K562 (cell line): ENCODE results near the gene LTA. TPM values are rescaled to one million over a fixed set of nuclear protein-coding genes. Genes with fewer than 3 reads are reported as not detected.

ENCODE experiments used
- CCNT2 ChIP-seq: IDR thresholded peaks from 2 replicates; pipeline ENCODE4 v1.6.1; 2011; ENCODE audit warnings: borderline replicate concordance, low read depth, mild to moderate bottlenecking, moderate library complexity, mixed read lengths, low read length; ENCODE audit not compliant: insufficient read length; ENCODE audit errors: extremely low read depth
- ETV1 ChIP-seq: fragments of 450-650 bp; conservative IDR thresholded peaks from 2 replicates; pipeline ENCODE4 v1.6.1; 2016; ENCODE audit warnings: missing genetic modification characterization, control low read depth, low read depth, missing compliant biosample characterization
- FOXJ2 ChIP-seq: fragments of 200-800 bp; sonication (Bioruptor generic); IDR thresholded peaks from 2 replicates; pipeline ENCODE4 v1.6.1; 2016; ENCODE audit warnings: missing genetic modification characterization, missing compliant biosample characterization
- HEY1 ChIP-seq: fragments of 250-450 bp; sonication (Bioruptor Pico); IDR thresholded peaks from 2 replicates; pipeline ENCODE4 v1.5.0; 2020; ENCODE audit warnings: mild to moderate bottlenecking, moderate library complexity, borderline replicate concordance
- HNRNPH1 ChIP-seq: fragments of 200-400 bp; formaldehyde crosslinking; optimal IDR thresholded peaks from 2 replicates; pipeline ENCODE3; 2017; ENCODE audit warnings: low read depth, mild to moderate bottlenecking, low read length, moderate library complexity
- HNRNPLL ChIP-seq: fragments of 200-400 bp; formaldehyde crosslinking; IDR thresholded peaks from 2 replicates; pipeline ENCODE4 v1.6.1; 2017; ENCODE audit warnings: low read length, low read depth, mild to moderate bottlenecking; ENCODE audit not compliant: poor library complexity, severe bottlenecking
- KLF10 ChIP-seq: fragments of 250-450 bp; sonication (Bioruptor Pico); IDR thresholded peaks from 2 replicates; pipeline ENCODE4 v1.6.1; 2021; ENCODE audit warnings: matching md5 sums
- PHF21A ChIP-seq: fragments of 450-650 bp; IDR thresholded peaks from 2 replicates; pipeline ENCODE4 v1.6.1; 2017; ENCODE audit warnings: low read depth, borderline replicate concordance
- SMARCE1 ChIP-seq: fragments of 450-650 bp; IDR thresholded peaks from 2 replicates; pipeline ENCODE4 v1.7.1; 2016; ENCODE audit warnings: mild to moderate bottlenecking
- SPI1 ChIP-seq: IDR thresholded peaks from 2 replicates; pipeline ENCODE4 v1.6.1; 2011; ENCODE audit warnings: low read depth, low read length, control low read depth, borderline replicate concordance
- TBL1XR1 ChIP-seq, 2 experiments: IDR thresholded peaks; 2 replicates each; pipeline ENCODE4 v1.6.1; 2012; ENCODE audit warnings: improper control_type of control experiment in 2 of 2, low read length in 2 of 2, mild to moderate bottlenecking in 1 of 2
- TCFL5 ChIP-seq: fragments of 250-450 bp; sonication (Bioruptor Pico); conservative IDR thresholded peaks from 2 replicates; pipeline ENCODE4 v1.6.1; 2021; ENCODE audit warnings: mild to moderate bottlenecking, moderate library complexity, matching md5 sums
- ZKSCAN8 ChIP-seq: fragments of 200-800 bp; sonication (Bioruptor generic); IDR thresholded peaks from 2 replicates; pipeline ENCODE4 v1.6.1; 2016; ENCODE audit warnings: missing genetic modification characterization, missing compliant biosample characterization
- ZNF134 ChIP-seq: fragments of 250-450 bp; sonication (Bioruptor Pico); conservative IDR thresholded peaks from 2 replicates; pipeline ENCODE4 v1.4.0; 2020
- ZNF165 ChIP-seq: fragments of 250-450 bp; sonication (Bioruptor Pico); IDR thresholded peaks from 2 replicates; pipeline ENCODE4 v1.4.0; 2020; ENCODE audit warnings: borderline replicate concordance
- ZNF316 ChIP-seq: fragments of 450-650 bp; IDR thresholded peaks from 2 replicates; pipeline ENCODE4 v1.6.1; 2016
- polyA plus RNA-seq, 8 experiments: library from polyadenylated mRNA; depleted of rRNA in 4 of 8; stranded (reverse) in 5 of 8; unstranded in 3 of 8; fragments of >200 nt; fragmentation: Nextera tagmentation in 2 of 8; fragmentation: Illumina TruSeq in 1 of 8; extraction: Ambion mirVana in 2 of 8; extraction: Trizol in 1 of 8; gene quantifications; 2 replicates each; pipeline versions ENCODE4 v1.2.1 to v1.2.3, GENCODE V29; 2011 to 2014; ENCODE audit warnings: inconsistent platforms in 1 of 8, missing spikeins in 1 of 8
- total RNA-seq, 7 experiments: library from RNA; depleted of rRNA in 6 of 7; stranded (reverse); fragments of >200 nt in 6 of 7; fragmentation: Illumina TruSeq in 2 of 7; extraction: Trizol in 2 of 7; gene quantifications; 2 replicates each; pipeline versions ENCODE4 v1.2.1 to v1.2.3, GENCODE V29; 2011 to 2021; ENCODE audit warnings: low replicate concordance in 1 of 7
- TF ChIP-seq, protein P1 (sequence below): fragments of 250-450 bp; sonication (Bioruptor Pico); IDR thresholded peaks from 2 replicates; pipeline ENCODE4 v1.8.0; 2021; ENCODE audit warnings: moderate library complexity, mild to moderate bottlenecking, inconsistent platforms
- TF ChIP-seq, protein P2 (sequence below): IDR thresholded peaks from 2 replicates; pipeline ENCODE4 v1.6.1; 2011; ENCODE audit not compliant: insufficient read length; ENCODE audit errors: extremely low read depth
- TF ChIP-seq, protein P3 (sequence below): fragments of 450-650 bp; IDR thresholded peaks from 2 replicates; pipeline ENCODE4 v1.7.0; 2016; ENCODE audit warnings: borderline replicate concordance

Gene LTA
- total and polyA plus RNA-seq, 9 of the 15 experiments (the other 6 are each of a cell fraction or from before 2014, with no cell fraction given): 0.80 TPM; not detected in 8

DNA sequence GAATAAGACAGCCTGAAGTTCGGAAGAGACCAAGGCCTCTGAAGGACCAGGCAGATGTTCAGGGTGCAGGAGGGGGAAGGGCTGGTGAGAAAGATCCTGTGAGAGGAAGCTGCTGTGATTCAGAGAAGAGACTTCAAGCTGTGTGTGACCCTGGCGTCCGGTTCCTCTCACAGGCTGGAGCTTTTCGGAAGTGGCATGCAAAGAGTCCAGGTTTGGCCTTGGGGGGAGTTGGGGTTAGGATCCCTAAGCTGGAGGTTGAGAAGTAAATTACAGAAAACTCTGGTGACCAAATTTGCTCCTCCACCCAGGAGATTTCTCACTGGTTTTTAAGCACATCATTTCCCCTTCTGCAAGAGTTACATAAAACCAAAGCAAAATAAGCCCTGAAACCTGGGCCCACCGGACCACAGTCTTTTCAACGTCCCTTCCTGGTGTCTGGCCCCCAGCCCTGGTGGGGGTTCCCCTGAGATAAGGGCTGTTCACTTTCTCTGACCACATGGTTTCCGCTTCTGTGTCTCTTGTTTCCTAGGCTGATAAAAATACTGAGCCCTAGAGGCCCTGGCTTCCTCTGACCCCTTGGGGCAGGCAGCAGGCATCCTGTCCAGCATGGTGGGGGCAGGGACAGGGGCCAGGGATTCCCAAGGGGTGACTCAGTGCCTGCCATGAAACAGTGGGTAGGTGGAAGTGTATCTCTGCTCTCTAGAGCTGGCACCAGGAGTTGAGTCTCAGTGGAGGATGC is 12.0 kb upstream of the LTA start (continued):
- TF ChIP-seq CCNT2: peak; percentile 23
- TF ChIP-seq KLF10 (CRISPR knock-in tag): no peak
- TF ChIP-seq ZNF165 (CRISPR knock-in tag): no peak
- TF ChIP-seq ZNF316: no peak
- TF ChIP-seq TCFL5 (CRISPR knock-in tag): no peak
- peak in 1 of 2 experiments; percentile 74; a peak in 2 of 4 replicates for TF ChIP-seq TBL1XR1 (IDR thresholded peaks at IDR 0.05; ENCODE audit: low read length in 2 of 2)
- TF ChIP-seq, protein P1, sequence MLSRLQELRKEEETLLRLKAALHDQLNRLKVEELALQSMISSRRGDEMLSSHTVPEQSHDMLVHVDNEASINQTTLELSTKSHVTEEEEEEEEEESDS (CRISPR knock-in tag): no peak
- TF ChIP-seq, protein P2, sequence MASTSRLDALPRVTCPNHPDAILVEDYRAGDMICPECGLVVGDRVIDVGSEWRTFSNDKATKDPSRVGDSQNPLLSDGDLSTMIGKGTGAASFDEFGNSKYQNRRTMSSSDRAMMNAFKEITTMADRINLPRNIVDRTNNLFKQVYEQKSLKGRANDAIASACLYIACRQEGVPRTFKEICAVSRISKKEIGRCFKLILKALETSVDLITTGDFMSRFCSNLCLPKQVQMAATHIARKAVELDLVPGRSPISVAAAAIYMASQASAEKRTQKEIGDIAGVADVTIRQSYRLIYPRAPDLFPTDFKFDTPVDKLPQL: no peak
- TF ChIP-seq, protein P3, sequence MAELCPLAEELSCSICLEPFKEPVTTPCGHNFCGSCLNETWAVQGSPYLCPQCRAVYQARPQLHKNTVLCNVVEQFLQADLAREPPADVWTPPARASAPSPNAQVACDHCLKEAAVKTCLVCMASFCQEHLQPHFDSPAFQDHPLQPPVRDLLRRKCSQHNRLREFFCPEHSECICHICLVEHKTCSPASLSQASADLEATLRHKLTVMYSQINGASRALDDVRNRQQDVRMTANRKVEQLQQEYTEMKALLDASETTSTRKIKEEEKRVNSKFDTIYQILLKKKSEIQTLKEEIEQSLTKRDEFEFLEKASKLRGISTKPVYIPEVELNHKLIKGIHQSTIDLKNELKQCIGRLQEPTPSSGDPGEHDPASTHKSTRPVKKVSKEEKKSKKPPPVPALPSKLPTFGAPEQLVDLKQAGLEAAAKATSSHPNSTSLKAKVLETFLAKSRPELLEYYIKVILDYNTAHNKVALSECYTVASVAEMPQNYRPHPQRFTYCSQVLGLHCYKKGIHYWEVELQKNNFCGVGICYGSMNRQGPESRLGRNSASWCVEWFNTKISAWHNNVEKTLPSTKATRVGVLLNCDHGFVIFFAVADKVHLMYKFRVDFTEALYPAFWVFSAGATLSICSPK: no peak
- TF ChIP-seq HNRNPLL: no peak
- TF ChIP-seq HNRNPH1: no peak
- TF ChIP-seq ETV1 (tag): peak; percentile 94
- TF ChIP-seq SMARCE1: peak; percentile 73; the same call in 1 of the 2 replicates
- TF ChIP-seq PHF21A: peak; percentile 23; the same call in 1 of the 2 replicates
- TF ChIP-seq SPI1: peak; percentile 72
- no peak for TF ChIP-seq ZNF134 (CRISPR knock-in tag)
- TF ChIP-seq FOXJ2 (tag): no peak
- TF ChIP-seq HEY1 (CRISPR knock-in tag): no peak
- peak; percentile 71 for TF ChIP-seq ZKSCAN8 (CRISPR knock-in tag)
